Measurements from ENCODE around the gene SLC24A3. TPM values are rescaled to one million over a fixed set of nuclear protein-coding genes. Genes with fewer than 3 reads are reported as not detected.

Gene SLC24A3
- total RNA-seq, 1 experiment from 2014 or later = not detected

DNA sequence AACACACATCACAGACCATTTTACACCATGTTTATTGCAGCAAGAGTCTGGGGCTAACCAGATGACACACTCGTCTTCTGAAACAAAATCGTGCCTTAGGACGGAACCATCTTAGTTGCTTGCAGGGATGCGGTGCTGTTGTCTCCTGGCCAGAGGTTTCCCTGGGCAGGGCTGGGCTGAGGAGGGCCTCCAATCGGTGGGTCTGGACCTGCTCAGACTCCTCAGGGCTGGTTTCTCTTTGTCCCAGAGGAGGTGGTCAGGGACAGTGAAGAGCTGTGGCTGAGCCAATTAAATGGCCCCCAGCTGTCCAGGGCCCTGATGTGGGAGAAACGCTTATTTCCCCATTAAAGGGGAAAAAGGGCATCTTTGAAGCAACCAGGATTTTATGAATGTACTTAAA is 117.6 kb downstream of the SLC24A3 start:
- in situ Hi-C loops (cut with HindIII; ENCODE audit: low pct_unique_long_range_greater_than_20kb, low sequenced_read_pairs) = no loop called here
- CTCF ChIA-PET = no interaction called here
- H3K9me3 ChIP-seq (ENCODE audit: control insufficient read depth, insufficient read depth, low read depth, low read length) = no peaks in the 10 kb centered on the region
- POLR2A ChIA-PET = no interaction called here
- BruUV-seq (replicated peaks) = no TSS peak
- H3K27me3 ChIP-seq (ENCODE audit: control insufficient read depth, insufficient read depth, low read length) = no peaks in the 10 kb centered on the region; the same call in 1 of the 2 replicates
- intact Hi-C loops (cut with micrococcal nuclease; ENCODE audit: unreplicated experiment) = no loop called here
- ATAC-seq = no peak
- no peak overlapping the region for H3K4me3 ChIP-seq (ENCODE audit: low read depth in 2 of 2, low read length in 2 of 2)
- TF ChIP-seq CTCF (IDR thresholded peaks at IDR 0.05) (no peak), REST (IDR thresholded peaks at IDR 0.05; ENCODE audit: insufficient read depth in 1 of 2, low read depth in 2 of 2, low read length in 1 of 2) (no peak), POLR2AphosphoS5 (IDR thresholded peaks at IDR 0.05; ENCODE audit: low read depth, low read length) (no peak), SIN3A (IDR thresholded peaks at IDR 0.05; ENCODE audit: borderline replicate concordance, insufficient read depth, low read depth, low read length) (no peak), TCF7L2 (IDR thresholded peaks at IDR 0.05; ENCODE audit: low read depth, low read length) (no peak)
- H3K4me1 ChIP-seq (ENCODE audit: control insufficient read depth, insufficient read depth, low read length) = no peaks in the 10 kb centered on the region
- no peaks in the 10 kb centered on the region for H3K36me3 ChIP-seq (ENCODE audit: control insufficient read depth, insufficient read depth, low read length)
- no peak for DNase-seq (ENCODE audit: low read depth, low spot score)
- no peak overlapping the region for H3K27ac ChIP-seq (ENCODE audit: low read length)

DNA sequence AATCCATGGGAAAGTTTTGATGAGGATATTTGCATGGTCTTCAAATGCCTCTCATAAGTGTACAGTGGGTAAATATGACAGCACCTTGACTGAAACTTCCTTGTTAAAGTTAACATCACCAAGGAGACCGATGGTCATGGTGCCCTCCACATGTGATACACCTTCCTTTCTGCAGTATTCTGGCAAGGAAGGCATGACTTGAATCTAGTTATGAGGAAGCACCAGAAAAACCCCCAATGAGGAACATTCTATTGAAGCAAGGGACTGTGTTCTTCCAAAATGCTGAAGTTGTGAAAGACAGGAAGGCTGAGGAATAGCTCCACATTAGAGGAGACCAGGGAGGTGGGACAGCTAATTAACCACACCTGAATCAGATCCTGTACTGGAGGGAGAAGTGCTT is 118.3 kb downstream of the SLC24A3 start:
- intact Hi-C loops (cut with micrococcal nuclease; ENCODE audit: unreplicated experiment) (no loop called here), in situ Hi-C loops (cut with HindIII; ENCODE audit: low pct_unique_long_range_greater_than_20kb, low sequenced_read_pairs) (no loop called here)
- ATAC-seq = no peak
- Histone ChIP-seq H3K4me3 (ENCODE audit: low read depth in 2 of 2, low read length in 2 of 2) (no peak overlapping the region), H3K36me3 (ENCODE audit: control insufficient read depth, insufficient read depth, low read length) (no peaks in the 10 kb centered on the region), H3K9me3 (ENCODE audit: control insufficient read depth, insufficient read depth, low read depth, low read length) (no peaks in the 10 kb centered on the region), H3K4me1 (ENCODE audit: control insufficient read depth, insufficient read depth, low read length) (no peaks in the 10 kb centered on the region), H3K27ac (ENCODE audit: low read length) (no peak overlapping the region), H3K27me3 (ENCODE audit: control insufficient read depth, insufficient read depth, low read length) (no peaks in the 10 kb centered on the region; the same call in 1 of the 2 replicates)
- no peak for DNase-seq (ENCODE audit: low read depth, low spot score)
- TF ChIP-seq REST (IDR thresholded peaks at IDR 0.05; ENCODE audit: insufficient read depth in 1 of 2, low read depth in 2 of 2, low read length in 1 of 2) (no peak), CTCF (IDR thresholded peaks at IDR 0.05) (no peak), SIN3A (IDR thresholded peaks at IDR 0.05; ENCODE audit: borderline replicate concordance, insufficient read depth, low read depth, low read length) (no peak), POLR2AphosphoS5 (IDR thresholded peaks at IDR 0.05; ENCODE audit: low read depth, low read length) (no peak), TCF7L2 (IDR thresholded peaks at IDR 0.05; ENCODE audit: low read depth, low read length) (no peak)
- POLR2A ChIA-PET = no interaction called here
- BruUV-seq (replicated peaks) = no TSS peak
- CTCF ChIA-PET = no interaction called here

Data from Panc1 (cell line).